Endodermal cell (in vitro differentiated cells): ENCODE data around the gene TIPARP. TPM values are rescaled to one million over a fixed set of nuclear protein-coding genes. Genes with fewer than 3 reads are reported as not detected.

Source experiments
- DNase-seq: peaks from one replicate; pipeline ENCODE4 v3.0.0-alpha.2; 2017
- H3K27ac ChIP-seq: 2 replicates; pipeline ENCODE4 v1.5.1; 2013; ENCODE audit warnings: mild to moderate bottlenecking, low read depth, low read length, moderate library complexity
- H3K27me3 ChIP-seq: 2 replicates; pipeline ENCODE4 v1.6.1; 2013; ENCODE audit warnings: mild to moderate bottlenecking, low read length, moderate library complexity; ENCODE audit not compliant: insufficient read depth, control insufficient read depth, poor library complexity, severe bottlenecking
- H3K36me3 ChIP-seq: 2 replicates; pipeline ENCODE4 v1.7.0; 2013; ENCODE audit warnings: mild to moderate bottlenecking, low read length, moderate library complexity; ENCODE audit not compliant: control insufficient read depth, insufficient read depth
- H3K4me1 ChIP-seq: one replicate; pipeline ENCODE4 v1.7.0; 2013; ENCODE audit warnings: low read length; ENCODE audit not compliant: control insufficient read depth, insufficient read depth
- H3K4me3 ChIP-seq: 2 replicates; pipeline ENCODE4 v1.5.1; 2013; ENCODE audit warnings: mild to moderate bottlenecking, low read length, moderate library complexity
- H3K9ac ChIP-seq: 2 replicates; pipeline ENCODE4 v1.6.1; 2013; ENCODE audit warnings: mild to moderate bottlenecking, low read length, moderate library complexity; ENCODE audit not compliant: poor library complexity, severe bottlenecking; ENCODE audit errors: extremely low read depth
- H3K9me3 ChIP-seq: 2 replicates; pipeline ENCODE4 v1.6.1; 2013; ENCODE audit warnings: mild to moderate bottlenecking, low read length, moderate library complexity; ENCODE audit not compliant: control insufficient read depth
- H3K27ac Mint-ChIP-seq: 2 replicates; pipeline ENCODE4 v1.8.0; 2020; ENCODE audit warnings: mixed read lengths
- H3K27me3 Mint-ChIP-seq: 2 replicates; pipeline ENCODE4 v1.8.0; 2021; ENCODE audit warnings: mild to moderate bottlenecking, mixed read lengths; ENCODE audit not compliant: insufficient read depth
- H3K36me3 Mint-ChIP-seq: 2 replicates; pipeline ENCODE4 v1.8.0; 2020; ENCODE audit warnings: low read depth, mixed read lengths
- H3K4me1 Mint-ChIP-seq: 2 replicates; pipeline ENCODE4 v1.8.0; 2020; ENCODE audit warnings: mixed read lengths
- H3K4me3 Mint-ChIP-seq: 2 replicates; pipeline ENCODE4 v1.8.0; 2020; ENCODE audit warnings: mild to moderate bottlenecking, moderate library complexity, mixed read lengths
- H3K9me3 Mint-ChIP-seq: 2 replicates; pipeline ENCODE4 v1.8.0; 2020; ENCODE audit warnings: mild to moderate bottlenecking, mixed read lengths
- WGBS, 2 experiments: methylation state at CpG; one replicate each; pipeline versions ENCODE4 v1.1.5 to v1.1.7; 2013; ENCODE audit warnings: missing lambda C conversion rate in 2 of 2, mixed read lengths in 1 of 2; ENCODE audit not compliant: insufficient coverage in 1 of 2, insufficient read length in 1 of 2; 5-methylcytosine and 5-hydroxymethylcytosine counted together
- total RNA-seq, 2 donors: library from RNA; stranded (reverse); fragmentation: NEBNext Ultra II Directional in 1 of 2; extraction: Animal tissue kit (Norgen Biotek cat#: 25700) in 1 of 2; gene quantifications; 2 replicates in 1 of 2; 3 replicates in 1 of 2; pipeline ENCODE4 v1.2.1, GENCODE V29; 2021
- TF ChIP-seq, protein P1 (sequence below): fragments of 200-600 bp; sonication (generic); conservative IDR thresholded peaks from 2 replicates; pipeline ENCODE4 v1.5.0; 2021; ENCODE audit warnings: antibody characterized with exemption, mild to moderate bottlenecking

Gene TIPARP
- total RNA-seq, 2 donors from 2014 or later: 27.1 to 34.3 TPM

DNA sequence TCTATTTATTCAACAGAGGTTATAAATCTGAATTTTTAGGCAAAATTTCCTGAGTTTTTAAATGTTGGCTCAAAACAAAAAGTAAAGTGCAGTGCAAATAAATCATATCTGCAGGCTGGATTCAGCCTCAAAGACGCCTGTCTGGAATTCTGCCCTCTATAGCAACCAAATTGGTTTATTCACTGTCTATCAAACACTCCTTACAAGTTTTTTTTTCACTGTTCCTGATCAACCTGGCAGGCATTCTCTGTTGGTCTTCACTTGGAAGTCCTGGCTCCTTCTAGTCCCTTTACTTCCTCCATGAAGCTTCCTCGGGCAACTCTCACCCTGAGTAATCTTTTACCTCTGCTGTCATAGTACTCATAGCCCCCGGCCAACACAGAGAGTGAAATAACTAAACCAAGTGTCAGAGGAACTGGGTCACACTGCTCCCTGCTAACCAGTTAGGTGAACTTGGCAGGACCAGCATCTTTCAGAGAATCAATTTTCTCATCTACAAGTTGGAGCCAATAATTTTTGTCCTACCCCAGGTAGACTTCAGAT is 36.8 kb upstream of the TIPARP start:
- Histone ChIP-seq H3K4me3 (no peak overlapping the region), H3K36me3 (no peaks in the 10 kb centered on the region), H3K27ac (no peak overlapping the region), H3K4me1 (no peaks in the 10 kb centered on the region), H3K27me3 (no peaks in the 10 kb centered on the region), H3K9me3 (no peaks in the 10 kb centered on the region), H3K9ac (no peak overlapping the region)
- H3K9me3 Mint-ChIP-seq: no peaks in the 10 kb centered on the region
- no peaks in the 10 kb centered on the region for H3K36me3 Mint-ChIP-seq
- no peak overlapping the region for H3K4me3 Mint-ChIP-seq
- no peak for DNase-seq
- 72 to 81% methylated on average over 2 to 3 of the region's 3 CpGs for WGBS, 2 experiments
- H3K27ac Mint-ChIP-seq: no peak overlapping the region
- H3K27me3 Mint-ChIP-seq: no peaks in the 10 kb centered on the region
- TF ChIP-seq, protein P1, sequence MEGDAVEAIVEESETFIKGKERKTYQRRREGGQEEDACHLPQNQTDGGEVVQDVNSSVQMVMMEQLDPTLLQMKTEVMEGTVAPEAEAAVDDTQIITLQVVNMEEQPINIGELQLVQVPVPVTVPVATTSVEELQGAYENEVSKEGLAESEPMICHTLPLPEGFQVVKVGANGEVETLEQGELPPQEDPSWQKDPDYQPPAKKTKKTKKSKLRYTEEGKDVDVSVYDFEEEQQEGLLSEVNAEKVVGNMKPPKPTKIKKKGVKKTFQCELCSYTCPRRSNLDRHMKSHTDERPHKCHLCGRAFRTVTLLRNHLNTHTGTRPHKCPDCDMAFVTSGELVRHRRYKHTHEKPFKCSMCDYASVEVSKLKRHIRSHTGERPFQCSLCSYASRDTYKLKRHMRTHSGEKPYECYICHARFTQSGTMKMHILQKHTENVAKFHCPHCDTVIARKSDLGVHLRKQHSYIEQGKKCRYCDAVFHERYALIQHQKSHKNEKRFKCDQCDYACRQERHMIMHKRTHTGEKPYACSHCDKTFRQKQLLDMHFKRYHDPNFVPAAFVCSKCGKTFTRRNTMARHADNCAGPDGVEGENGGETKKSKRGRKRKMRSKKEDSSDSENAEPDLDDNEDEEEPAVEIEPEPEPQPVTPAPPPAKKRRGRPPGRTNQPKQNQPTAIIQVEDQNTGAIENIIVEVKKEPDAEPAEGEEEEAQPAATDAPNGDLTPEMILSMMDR: no peak
- no peaks in the 10 kb centered on the region for H3K4me1 Mint-ChIP-seq

DNA sequence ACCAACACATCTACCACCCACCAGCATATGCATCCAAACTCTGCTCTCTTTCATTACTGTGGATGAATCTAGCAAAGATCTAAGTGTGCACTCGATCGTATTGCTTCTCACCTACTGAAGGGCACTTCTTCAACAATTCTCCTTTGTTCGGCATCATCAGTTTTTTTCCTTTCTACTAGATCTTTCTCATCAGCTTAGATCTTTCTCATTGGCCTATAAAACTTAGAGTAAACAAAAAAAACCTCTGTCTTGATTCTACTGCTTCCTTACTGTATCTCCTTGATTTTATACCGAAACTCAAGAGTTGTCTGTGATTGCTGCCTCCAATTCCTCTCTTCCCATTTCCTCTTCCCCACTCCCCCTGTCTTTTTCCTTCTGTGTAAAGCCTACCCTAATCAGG is 36.1 kb upstream of the TIPARP start:
- Histone ChIP-seq H3K36me3 (no peaks in the 10 kb centered on the region), H3K27ac (no peak overlapping the region), H3K9me3 (no peaks in the 10 kb centered on the region), H3K9ac (no peak overlapping the region), H3K4me1 (no peaks in the 10 kb centered on the region), H3K4me3 (no peak overlapping the region), H3K27me3 (no peaks in the 10 kb centered on the region)
- H3K36me3 Mint-ChIP-seq: no peaks in the 10 kb centered on the region
- H3K27me3 Mint-ChIP-seq: no peaks in the 10 kb centered on the region
- H3K4me3 Mint-ChIP-seq: no peak overlapping the region
- H3K27ac Mint-ChIP-seq: no peak overlapping the region
- TF ChIP-seq, protein P1: no peak
- no peak for DNase-seq
- 93 to 100% methylated on average over 3 of the region's 4 CpGs for WGBS, 2 experiments
- peaks cover 2% of the 10 kb centered on the region for H3K4me1 Mint-ChIP-seq
- H3K9me3 Mint-ChIP-seq: no peaks in the 10 kb centered on the region

- Mint-ChIP-seq H3K4me3 (no peak overlapping the region), H3K4me1 (peaks cover 9% of the 10 kb centered on the region), H3K9me3 (no peaks in the 10 kb centered on the region), H3K27me3 (no peaks in the 10 kb centered on the region), H3K36me3 (no peaks in the 10 kb centered on the region), H3K27ac (no peak overlapping the region)
- Histone ChIP-seq H3K36me3 (no peaks in the 10 kb centered on the region), H3K4me1 (no peaks in the 10 kb centered on the region), H3K9me3 (no peaks in the 10 kb centered on the region), H3K27ac (no peak overlapping the region), H3K27me3 (no peaks in the 10 kb centered on the region), H3K9ac (no peak overlapping the region), H3K4me3 (no peak overlapping the region)
- no peak for DNase-seq
- TF ChIP-seq, protein P1: no peak
Measured at GRCh38 chr3:156639414-156640023, 34.9 kb upstream of the TIPARP start.
